Stimulated activated CD4-positive, alpha-beta T cell treated with anti-CD3 and anti-CD28 coated beads, Interleukin-1b, Interleukin-23, amount 100 ng/mL, for 48 hours (primary cell): Measurements from ENCODE around the gene NLRP3.
"Not testable (repeated sequence)": the region's sequence is repeated elsewhere in the genome, so short reads cannot be mapped to it uniquely, and the experiment has no call there.

ENCODE experiments used
- DNase-seq: peaks from one replicate; pipeline ENCODE4 v3.0.0-alpha.2; 2020

Gene NLRP3

GRCh38 chr1:247415423-247416361 is at the start of gene NLRP3:
Gene NLRP3, plus strand, starts transcription at chr1:247416173. Its CDS starts 2,628 bp downstream, at chr1:247418801.
- peak; percentile 35 for DNase-seq

GRCh38 chr1:247366345-247366744 is 49.6 kb upstream of the NLRP3 start:
- DNase-seq = not testable (repeated sequence)

GRCh38 chr1:247366926-247367645 is 48.9 kb upstream of the NLRP3 start:
- no peak for DNase-seq

- DNase-seq = no peak
These were observed 48.1 kb upstream of the NLRP3 start for GRCh38 chr1:247367786-247368422.

GRCh38 chr1:247368490-247369145 is 47.4 kb upstream of the NLRP3 start:
- no peak for DNase-seq

GRCh38 chr1:247370786-247371732 is 44.9 kb upstream of the NLRP3 start:
- DNase-seq = no peak

- DNase-seq = no peak
These were observed 44.1 kb upstream of the NLRP3 start for GRCh38 chr1:247371801-247372259.

- peak; percentile 41 for DNase-seq
These were observed 42.2 kb upstream of the NLRP3 start for GRCh38 chr1:247373721-247374141.

- not testable (repeated sequence) for DNase-seq
These were observed 41.2 kb upstream of the NLRP3 start for GRCh38 chr1:247374651-247375334.

- DNase-seq = no peak
These were observed 40.2 kb upstream of the NLRP3 start for GRCh38 chr1:247375747-247376146.

GRCh38 chr1:247376659-247377058 is 39.3 kb upstream of the NLRP3 start:
- DNase-seq = no peak

- DNase-seq = not testable (repeated sequence)
These were observed 38.3 kb upstream of the NLRP3 start for GRCh38 chr1:247377656-247378055.

GRCh38 chr1:247378334-247379073 is 37.5 kb upstream of the NLRP3 start:
- no peak for DNase-seq

GRCh38 chr1:247385283-247385682 is 30.7 kb upstream of the NLRP3 start:
- no peak for DNase-seq

- DNase-seq = peak; percentile 33
These were observed 29.8 kb upstream of the NLRP3 start for GRCh38 chr1:247386217-247386616.

- no peak for DNase-seq
These were observed 29.3 kb upstream of the NLRP3 start for GRCh38 chr1:247386687-247387086.

- no peak for DNase-seq
These were observed 28.9 kb upstream of the NLRP3 start for GRCh38 chr1:247387096-247387495.

- DNase-seq = no peak
These were observed 28.4 kb upstream of the NLRP3 start for GRCh38 chr1:247387565-247387964.

GRCh38 chr1:247390116-247390791 is 25.7 kb upstream of the NLRP3 start:
- peak; percentile 88 for DNase-seq
